DND-41 (cell line): ENCODE measurements around the gene SLFN11.
"Not testable (repeated sequence)": the region's sequence is repeated elsewhere in the genome, so short reads cannot be mapped to it uniquely, and the experiment has no call there.

Experiments
- ATAC-seq: fragments of 200-7000 bp; cut with Tn5 transposase; 3 replicates; pipeline ENCODE4 v1.9.1; 2021; ENCODE audit warnings: low read depth; ENCODE audit not compliant: insufficient read depth
- DNase-seq: peaks from one replicate; pipeline ENCODE4 v3.0.0-alpha.2; 2020
- H2AFZ ChIP-seq: 2 replicates; pipeline ENCODE4 v1.6.0; 2012; ENCODE audit warnings: low read depth, low read length
- H3K27ac ChIP-seq: 2 replicates; pipeline ENCODE4 v1.5.1; 2012; ENCODE audit warnings: low read length, inconsistent platforms
- H3K27me3 ChIP-seq: fragments of 200-600 bp; sonication (generic); 2 replicates; pipeline ENCODE4 v1.6.0; 2012; ENCODE audit warnings: low read length, mild to moderate bottlenecking, inconsistent platforms; ENCODE audit not compliant: insufficient read depth, poor library complexity
- H3K36me3 ChIP-seq: 2 replicates; pipeline ENCODE4 v1.5.1; 2012; ENCODE audit warnings: low read length, inconsistent platforms; ENCODE audit not compliant: insufficient read depth
- H3K4me1 ChIP-seq: 2 replicates; pipeline ENCODE4 v1.5.1; 2012; ENCODE audit warnings: mild to moderate bottlenecking, low read length; ENCODE audit not compliant: insufficient read depth
- H3K4me2 ChIP-seq: 2 replicates; pipeline ENCODE4 v1.6.0; 2012; ENCODE audit warnings: mild to moderate bottlenecking, moderate library complexity, low read length, inconsistent platforms; ENCODE audit not compliant: insufficient read depth
- H3K4me3 ChIP-seq, 2 experiments: fragments of 200-600 bp in 1 of 2; shearing (Covaris generic) in 1 of 2; 2 replicates each; pipeline ENCODE4 v1.5.1; 2012 to 2016; ENCODE audit warnings: inconsistent platforms in 2 of 2, low read length in 2 of 2, mild to moderate bottlenecking in 2 of 2, low read depth in 1 of 2, moderate library complexity in 1 of 2
- H3K79me2 ChIP-seq: 2 replicates; pipeline ENCODE4 v1.6.0; 2012; ENCODE audit warnings: low read length, inconsistent platforms; ENCODE audit not compliant: insufficient read depth
- H3K9ac ChIP-seq: 2 replicates; pipeline ENCODE4 v1.6.0; 2012; ENCODE audit warnings: low read depth, mild to moderate bottlenecking, inconsistent platforms, low read length, moderate library complexity
- H3K9me3 ChIP-seq: 2 replicates; pipeline ENCODE4 v1.5.1; 2012; ENCODE audit warnings: low read length, moderate library complexity, mild to moderate bottlenecking, inconsistent platforms; ENCODE audit not compliant: insufficient read depth, severe bottlenecking
- H4K20me1 ChIP-seq: 2 replicates; pipeline ENCODE4 v1.6.0; 2012; ENCODE audit warnings: low read length; ENCODE audit not compliant: insufficient read depth
- CTCF ChIP-seq: IDR thresholded peaks from 2 replicates; pipeline ENCODE4 v1.5.1; 2012; ENCODE audit warnings: borderline replicate concordance, low read length, moderate library complexity, mild to moderate bottlenecking; ENCODE audit not compliant: poor library complexity, severe bottlenecking; ENCODE audit errors: extremely low read depth
- EZH2 ChIP-seq: IDR thresholded peaks from 3 replicates; pipeline ENCODE4 v1.6.1; 2012; ENCODE audit warnings: borderline replicate concordance, low read depth, mild to moderate bottlenecking, moderate library complexity, low read length, inconsistent platforms; ENCODE audit not compliant: severe bottlenecking

Gene SLFN11

GRCh38 chr17:35414247-35414646, 40.8 kb upstream of the SLFN11 start:
- H3K27ac ChIP-seq, result no peak overlapping the region
- H2AFZ ChIP-seq, result no peak overlapping the region
- H3K4me1 ChIP-seq, result no peaks in the 10 kb centered on the region
- H3K79me2 ChIP-seq, result no peaks in the 10 kb centered on the region
- H3K9ac ChIP-seq, result no peak overlapping the region
- ATAC-seq (no peak), DNase-seq (no peak)
- peaks cover 35% of the 10 kb centered on the region for H3K36me3 ChIP-seq
- H3K9me3 ChIP-seq, result no peaks in the 10 kb centered on the region
- H4K20me1 ChIP-seq, result no peaks in the 10 kb centered on the region
- no peak for TF ChIP-seq EZH2
- no peak for TF ChIP-seq CTCF
- no peak overlapping the region for H3K4me2 ChIP-seq
- H3K27me3 ChIP-seq, result no peaks in the 10 kb centered on the region
- H3K4me3 ChIP-seq, result no peak overlapping the region

- Histone ChIP-seq H2AFZ (no peak overlapping the region), H3K79me2 (no peaks in the 10 kb centered on the region), H4K20me1 (no peaks in the 10 kb centered on the region), H3K4me1 (peaks cover 11% of the 10 kb centered on the region; the same call in 1 of the 2 replicates), H3K36me3 (peaks cover 28% of the 10 kb centered on the region), H3K9me3 (no peaks in the 10 kb centered on the region), H3K9ac (no peak overlapping the region), H3K4me2 (no peak overlapping the region), H3K27ac (no peak overlapping the region), H3K27me3 (no peaks in the 10 kb centered on the region), H3K4me3 (no peak overlapping the region)
- TF ChIP-seq EZH2 (no peak), CTCF (no peak)
- DNase-seq (no peak), ATAC-seq (no peak)
Measured at GRCh38 chr17:35407531-35407930, 34.1 kb upstream of the SLFN11 start.

- Histone ChIP-seq H3K27me3 (no peaks in the 10 kb centered on the region), H3K4me1 (peaks cover 11% of the 10 kb centered on the region; the same call in 1 of the 2 replicates), H3K36me3 (peaks cover 21% of the 10 kb centered on the region), H4K20me1 (no peaks in the 10 kb centered on the region), H3K79me2 (no peaks in the 10 kb centered on the region), H3K9ac (no peak overlapping the region), H3K9me3 (no peaks in the 10 kb centered on the region), H3K27ac (no peak overlapping the region), H3K4me3 (no peak overlapping the region), H3K4me2 (no peak overlapping the region), H2AFZ (no peak overlapping the region)
- DNase-seq (no peak), ATAC-seq (no peak)
- no peak for TF ChIP-seq CTCF
- TF ChIP-seq EZH2, result no peak
Measured at GRCh38 chr17:35406568-35406967, 33.1 kb upstream of the SLFN11 start.

GRCh38 chr17:35404360-35404759, 30.9 kb upstream of the SLFN11 start:
- TF ChIP-seq EZH2 (no peak), CTCF (no peak)
- H3K27me3 ChIP-seq, result no peaks in the 10 kb centered on the region
- no peak overlapping the region for H3K9ac ChIP-seq
- no peak overlapping the region for H3K4me2 ChIP-seq
- H3K79me2 ChIP-seq, result no peaks in the 10 kb centered on the region
- H4K20me1 ChIP-seq, result no peaks in the 10 kb centered on the region
- no peak overlapping the region for H3K4me3 ChIP-seq
- peaks cover 11% of the 10 kb centered on the region; the same call in 1 of the 2 replicates for H3K4me1 ChIP-seq
- DNase-seq (no peak), ATAC-seq (peak; percentile 97)
- 0 out of 2 replicates have a peak, but pooled peaks cover 3% of the 10 kb centered on the region for H3K36me3 ChIP-seq
- H3K27ac ChIP-seq, result no peak overlapping the region
- no peak overlapping the region for H2AFZ ChIP-seq
- no peaks in the 10 kb centered on the region for H3K9me3 ChIP-seq

GRCh38 chr17:35393783-35394182, 20.4 kb upstream of the SLFN11 start:
- not testable (repeated sequence) for H4K20me1 ChIP-seq, H3K27me3 ChIP-seq, H3K4me2 ChIP-seq, DNase-seq, H3K27ac ChIP-seq, H3K9me3 ChIP-seq, H3K4me3 ChIP-seq, H3K9ac ChIP-seq, H3K4me1 ChIP-seq, H2AFZ ChIP-seq, ATAC-seq, H3K79me2 ChIP-seq, H3K36me3 ChIP-seq
